HG02798 (cell line): ENCODE measurements around the gene RASL10B.
"Not testable (repeated sequence)": the region's sequence is repeated elsewhere in the genome, so short reads cannot be mapped to it uniquely, and the experiment has no call there.

ENCODE experiments used
- ATAC-seq: cut with Tn5 transposase; IDR thresholded peaks from one replicate; pipeline ENCODE4 v1.9.1; 2021; ENCODE audit warnings: mild to moderate bottlenecking; ENCODE audit not compliant: unreplicated experiment, poor library complexity

Gene RASL10B

DNA sequence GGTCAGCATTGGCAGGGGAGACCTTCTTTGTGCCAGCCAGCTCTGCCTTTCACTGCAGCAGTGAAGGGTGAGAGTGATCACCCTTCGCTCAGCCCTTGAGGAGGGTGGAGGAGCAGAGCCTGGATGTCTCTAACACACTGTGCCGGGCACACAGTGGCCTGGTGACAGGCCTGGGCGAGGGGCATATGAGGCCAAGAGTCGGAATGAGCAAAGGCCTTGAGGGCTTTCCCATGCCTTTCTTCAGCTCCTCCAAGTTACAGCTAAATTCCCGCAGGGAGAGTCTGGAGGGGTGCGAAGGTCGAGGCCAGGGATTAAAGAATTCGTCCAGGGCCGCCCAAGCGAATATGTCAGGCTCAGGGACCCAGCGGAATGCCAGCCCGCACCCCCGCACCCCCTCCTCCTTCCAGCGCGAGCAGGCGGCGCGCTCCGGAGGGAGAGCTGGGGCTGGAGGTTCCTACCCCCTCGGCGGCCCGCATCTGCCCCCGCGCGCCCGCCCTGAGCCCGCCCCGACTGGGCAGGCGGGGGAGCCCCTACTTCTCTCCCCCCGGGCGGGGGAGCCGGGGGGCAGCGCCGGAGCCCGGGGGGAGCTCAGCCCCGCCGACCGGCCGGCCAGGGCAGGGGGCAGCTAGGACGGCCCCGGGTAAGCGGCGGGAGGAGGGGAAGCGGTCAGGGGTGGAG lies at the start of gene RASL10B:
Gene RASL10B, plus strand, starts transcription at position 401 of the 678 bp plus-strand sequence. CDS start 3,546 bp downstream, outside the sequence.
- ATAC-seq: no peak

DNA sequence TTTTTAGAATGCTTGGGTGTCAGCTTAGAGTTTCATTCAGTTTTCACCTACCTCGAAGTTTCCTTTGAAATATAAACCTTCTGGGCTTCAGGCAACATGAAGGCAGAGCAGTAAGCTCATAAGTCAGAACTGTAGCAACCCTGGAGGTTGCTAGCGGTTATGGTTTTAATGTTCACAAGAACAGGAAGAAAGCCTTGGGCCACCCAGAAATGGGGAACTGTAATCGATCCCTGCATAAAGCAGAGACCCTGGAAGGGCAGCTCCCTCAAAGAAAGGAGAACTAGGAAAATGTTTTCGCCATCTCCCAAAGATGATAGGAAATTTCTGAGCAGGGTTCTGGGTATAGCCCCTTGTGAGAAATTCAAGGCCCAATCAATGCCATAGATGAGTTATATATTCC lies 47.8 kb upstream of the RASL10B start:
- no peak for ATAC-seq

- no peak for ATAC-seq
Observed at GRCh38 chr17:35684055-35684802, 47.2 kb upstream of the RASL10B start.

- ATAC-seq: no peak
Observed at GRCh38 chr17:35692512-35693210, 38.8 kb upstream of the RASL10B start.

GRCh38 chr17:35693662-35694061 lies 37.8 kb upstream of the RASL10B start:
- no peak for ATAC-seq

- ATAC-seq: no peak
Observed at GRCh38 chr17:35694906-35695305, 36.5 kb upstream of the RASL10B start.

GRCh38 chr17:35695613-35696012 lies 35.8 kb upstream of the RASL10B start:
- ATAC-seq: no peak

GRCh38 chr17:35698800-35699199 lies 32.6 kb upstream of the RASL10B start:
- ATAC-seq: no peak

GRCh38 chr17:35700150-35700549 lies 31.3 kb upstream of the RASL10B start:
- no peak for ATAC-seq

DNA sequence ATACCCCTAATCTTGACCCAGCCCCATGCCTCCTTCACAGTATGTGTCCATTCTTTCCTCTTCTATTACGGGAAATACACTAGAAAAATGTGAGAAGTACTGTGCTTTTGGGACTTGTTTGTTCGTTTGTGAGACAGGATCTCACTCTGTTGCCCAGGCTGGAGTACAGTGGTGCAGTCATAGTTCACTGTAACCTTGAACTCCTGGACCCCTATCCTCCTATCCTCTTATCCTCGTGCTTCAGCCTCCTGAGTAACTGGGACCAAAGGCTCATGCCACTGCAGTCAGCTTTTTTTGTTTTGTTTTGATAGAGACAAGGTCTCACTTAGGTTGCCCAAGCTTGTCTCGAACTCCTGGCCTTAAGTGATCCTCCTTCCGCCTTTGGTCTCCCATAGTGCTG lies 29.9 kb upstream of the RASL10B start:
- ATAC-seq: no peak

GRCh38 chr17:35703308-35703707 lies 28.1 kb upstream of the RASL10B start:
- not testable (repeated sequence) for ATAC-seq

- ATAC-seq: no peak
Observed at GRCh38 chr17:35705230-35705629, 26.2 kb upstream of the RASL10B start.

DNA sequence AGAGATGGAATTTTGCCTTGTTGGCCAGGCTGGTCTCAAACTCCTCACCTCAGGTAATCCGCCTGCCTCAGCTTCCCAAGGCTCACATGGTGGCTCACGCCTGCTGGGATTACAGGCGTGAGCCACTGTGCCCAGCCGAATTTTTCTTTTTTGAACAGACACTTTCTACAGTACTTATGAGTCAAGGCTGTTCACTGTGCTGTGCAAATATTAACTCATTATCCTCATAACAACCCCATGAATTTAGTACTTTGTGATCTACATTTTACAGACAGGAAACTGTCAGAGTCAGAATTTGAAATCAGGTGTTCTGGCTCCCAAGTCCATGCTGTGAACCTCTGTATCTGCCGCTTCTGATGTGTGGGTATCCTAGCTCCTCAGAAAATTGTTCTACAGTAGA lies 25.7 kb upstream of the RASL10B start:
- ATAC-seq: no peak

GRCh38 chr17:35708149-35708548 lies 23.3 kb upstream of the RASL10B start:
- ATAC-seq: no peak

GRCh38 chr17:35708951-35709350 lies 22.5 kb upstream of the RASL10B start:
- no peak for ATAC-seq

DNA sequence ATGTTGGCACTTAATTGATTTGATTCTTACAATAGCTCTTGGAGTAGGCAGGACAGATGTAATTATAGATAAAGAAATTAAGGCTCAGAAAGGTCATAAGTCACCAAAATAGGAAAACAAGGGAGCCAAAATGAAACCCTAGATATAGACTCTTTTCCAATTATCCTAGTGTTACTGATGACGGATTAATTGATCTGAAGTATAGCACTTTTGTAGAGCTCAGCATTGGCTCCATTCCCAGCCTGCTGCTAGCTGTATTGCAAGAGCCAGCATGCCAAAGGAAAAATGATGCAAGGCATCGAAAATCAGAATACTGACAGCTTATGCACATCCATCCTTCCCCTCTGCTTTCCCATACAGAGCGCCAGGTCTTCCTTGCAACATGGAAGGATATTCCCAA lies 21.6 kb upstream of the RASL10B start:
- no peak for ATAC-seq

GRCh38 chr17:35710950-35711349 lies 20.5 kb upstream of the RASL10B start:
- ATAC-seq: no peak

- no peak for ATAC-seq
Observed at GRCh38 chr17:35713069-35713728, 18.2 kb upstream of the RASL10B start.

DNA sequence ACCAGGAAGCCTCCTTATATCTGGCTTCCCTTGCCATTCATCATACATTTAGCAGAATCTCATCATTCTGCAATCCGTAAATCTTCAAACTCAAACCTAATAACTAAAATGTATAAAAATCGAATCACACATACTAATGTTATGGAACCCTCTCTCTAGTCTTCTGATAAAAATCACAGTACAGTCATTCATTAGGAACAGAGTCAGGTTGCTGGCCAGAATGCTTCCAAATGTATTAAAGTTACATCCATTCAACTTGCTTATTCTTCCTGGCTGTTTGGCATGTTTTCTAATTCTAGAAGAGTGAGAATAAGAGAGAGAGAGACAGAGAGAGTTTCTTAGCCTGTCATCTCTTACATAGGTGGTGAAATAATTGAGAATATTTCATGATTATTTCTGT lies 16.5 kb upstream of the RASL10B start:
- ATAC-seq: no peak

DNA sequence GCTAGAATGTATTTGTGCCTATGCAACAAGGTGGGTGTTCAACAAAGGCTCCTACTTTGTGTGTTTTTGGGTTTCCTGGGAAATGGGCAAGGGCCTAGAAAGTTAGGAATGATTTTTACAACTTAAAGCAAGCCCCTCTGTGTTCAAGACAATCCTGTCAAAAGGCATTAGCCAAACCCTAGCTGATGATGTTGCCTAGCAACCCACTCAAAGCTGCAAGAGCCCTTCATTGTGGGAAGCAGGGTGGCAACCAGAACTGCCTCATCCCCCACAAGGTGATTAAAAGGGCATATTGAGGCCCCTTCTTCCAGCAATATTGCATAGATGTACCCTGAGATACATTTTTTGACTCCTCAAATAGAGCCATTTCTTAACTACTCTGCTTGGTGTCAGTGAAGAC lies 16.0 kb upstream of the RASL10B start:
- no peak for ATAC-seq

- no peak for ATAC-seq
Observed at GRCh38 chr17:35716173-35716572, 15.3 kb upstream of the RASL10B start.
